Stimulated activated CD8-positive, alpha-beta memory T cell treated with anti-CD3 and anti-CD28 coated beads, Interleukin-7, amount 100 ng/mL, for 1 hour (primary cell): ENCODE measurements around the gene ZBBX.

Experiments
- DNase-seq, 2 donors: peaks; one replicate each; pipeline ENCODE4 v3.0.0-alpha.2; 2020; ENCODE audit warnings: low read depth in 2 of 2

Gene ZBBX

DNA sequence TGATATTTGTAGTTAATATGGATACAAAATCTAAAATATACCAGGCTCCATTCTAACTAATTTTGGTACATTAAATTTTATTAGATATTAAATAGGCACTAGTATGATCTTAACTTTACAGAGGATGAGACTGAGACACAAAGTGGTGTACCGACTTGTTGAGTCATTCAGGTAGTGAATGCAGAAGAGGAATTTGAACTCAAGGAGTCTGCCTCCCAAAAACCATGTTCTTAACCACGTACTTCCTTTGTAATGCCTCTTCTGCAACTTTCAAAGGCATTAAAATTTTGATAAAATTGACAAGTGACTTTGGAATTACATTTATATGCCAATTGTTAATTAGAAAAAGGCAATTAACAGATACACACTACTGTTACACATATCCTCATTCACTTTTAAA lies 61.8 kb downstream of the ZBBX start:
- DNase-seq, result no peak

DNA sequence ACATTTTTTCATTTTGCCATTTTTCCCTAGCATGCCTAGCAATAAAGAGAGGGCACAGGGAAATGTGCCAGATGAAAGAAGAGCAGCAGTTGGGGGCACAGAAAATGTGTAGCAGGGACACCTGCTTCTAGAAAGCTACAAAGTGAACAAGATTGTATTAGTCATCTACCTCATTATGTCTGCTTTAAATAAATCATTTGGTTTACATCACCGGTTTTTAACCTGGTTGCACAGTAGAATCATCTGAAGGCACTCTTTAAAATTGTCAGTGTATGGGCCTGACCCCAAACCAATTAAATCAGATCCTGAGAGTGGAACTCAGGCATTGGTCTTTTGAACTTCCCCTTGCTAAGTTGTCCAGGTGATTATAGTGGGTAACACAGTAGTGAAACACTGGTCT lies 73.8 kb downstream of the ZBBX start:
- no peak for DNase-seq

DNA sequence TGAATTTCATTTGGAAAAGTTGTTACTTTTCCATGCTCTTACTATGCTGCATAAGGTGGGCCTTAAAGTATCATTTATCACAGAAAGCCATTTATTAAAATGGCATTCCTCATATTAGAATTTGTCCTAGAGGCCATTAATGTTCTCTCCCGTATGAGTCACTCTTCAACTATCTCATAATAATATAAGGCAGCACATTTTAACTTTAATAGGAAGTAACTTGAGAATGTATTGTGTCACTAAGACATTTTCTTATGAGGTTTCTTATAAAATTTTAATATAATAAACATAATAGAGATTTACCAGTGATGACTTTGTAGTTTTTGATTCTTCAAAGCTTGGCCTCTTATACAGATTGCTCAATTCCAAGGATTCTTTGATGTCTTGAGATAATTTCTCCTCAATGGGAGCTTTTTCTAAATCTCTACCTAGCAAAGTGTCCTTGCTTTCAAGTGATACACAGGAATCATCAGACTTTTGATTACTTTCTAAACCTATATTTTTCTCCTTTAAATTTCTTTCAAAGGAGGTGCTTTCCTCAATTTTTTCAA lies 74.7 kb downstream of the ZBBX start:
- DNase-seq, result no peak

DNA sequence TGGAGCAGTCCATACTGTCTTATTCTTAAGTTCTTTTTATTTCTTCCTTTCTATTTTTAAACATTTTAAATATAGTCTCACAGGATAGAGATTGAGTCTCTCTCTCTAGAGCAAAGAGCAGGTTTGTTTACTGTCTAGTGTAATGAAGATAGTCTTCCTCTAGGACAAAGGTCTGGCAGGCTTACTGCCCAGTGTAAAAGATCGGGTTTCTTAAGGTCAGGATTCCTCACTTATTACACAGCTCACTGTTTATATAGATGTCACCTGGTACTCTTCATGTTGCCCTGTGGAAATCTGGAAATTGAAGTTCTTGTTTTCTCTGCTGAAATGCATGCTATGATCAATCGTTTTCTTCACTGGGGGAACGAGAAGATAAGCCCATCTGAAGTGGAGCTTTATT lies 76.0 kb downstream of the ZBBX start:
- DNase-seq, result no peak

DNA sequence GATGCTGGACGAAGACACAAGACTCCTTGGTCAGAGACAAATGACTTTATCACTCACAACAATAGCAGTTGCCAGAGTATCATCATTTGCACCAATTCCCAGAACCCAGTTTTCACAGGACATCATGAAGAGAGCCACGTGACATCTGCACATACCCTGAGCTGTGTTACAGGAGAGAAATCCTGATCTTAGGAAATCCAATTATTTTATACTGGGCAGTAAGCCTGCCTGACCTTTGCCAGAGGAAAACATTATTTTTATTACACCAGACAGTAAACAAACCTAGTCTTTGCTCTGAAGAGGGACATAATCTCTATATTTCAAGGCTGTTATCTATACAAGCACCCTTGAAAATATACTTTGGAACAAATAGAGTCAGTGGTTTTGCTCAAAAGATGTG lies 77.4 kb downstream of the ZBBX start:
- DNase-seq, result no peak

DNA sequence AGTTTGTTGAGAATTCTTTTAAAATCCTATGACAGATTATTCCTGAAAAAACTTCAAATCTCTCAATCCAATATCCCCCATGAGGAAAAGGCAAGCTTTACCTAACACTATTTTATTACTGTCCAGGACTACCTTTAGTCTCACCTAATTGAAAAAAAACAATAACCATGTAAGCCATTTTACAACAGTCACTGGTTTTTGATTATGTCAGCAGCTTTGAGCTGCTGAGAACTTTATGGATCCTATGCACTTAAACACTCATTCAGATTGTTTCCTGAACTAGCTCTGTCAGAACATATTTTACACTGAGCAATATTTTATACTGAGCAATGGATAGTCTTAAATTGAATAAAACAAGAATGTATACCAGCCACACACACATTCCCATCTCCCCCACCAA lies 79.9 kb downstream of the ZBBX start:
- DNase-seq, result no peak

DNA sequence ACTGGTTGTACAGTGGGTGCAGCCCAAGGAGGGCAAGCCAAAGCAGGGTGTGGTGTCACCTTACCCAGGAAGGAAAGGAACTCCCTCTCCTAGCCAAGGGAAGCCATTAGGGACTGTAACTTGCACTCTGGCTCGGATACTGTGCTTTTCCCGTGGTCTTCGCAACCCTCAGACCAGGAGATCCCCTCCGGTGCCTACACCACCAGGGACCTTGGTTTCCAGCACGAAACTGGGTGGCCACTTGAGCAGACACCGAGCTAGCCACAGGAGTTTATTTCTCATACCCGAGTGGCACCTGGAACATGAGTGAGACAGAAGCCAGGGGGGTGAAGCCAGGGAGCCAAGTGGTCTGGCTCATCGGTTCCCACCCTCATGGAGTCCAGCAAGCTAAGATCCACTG lies 90.7 kb downstream of the ZBBX start:
- no peak for DNase-seq

DNA sequence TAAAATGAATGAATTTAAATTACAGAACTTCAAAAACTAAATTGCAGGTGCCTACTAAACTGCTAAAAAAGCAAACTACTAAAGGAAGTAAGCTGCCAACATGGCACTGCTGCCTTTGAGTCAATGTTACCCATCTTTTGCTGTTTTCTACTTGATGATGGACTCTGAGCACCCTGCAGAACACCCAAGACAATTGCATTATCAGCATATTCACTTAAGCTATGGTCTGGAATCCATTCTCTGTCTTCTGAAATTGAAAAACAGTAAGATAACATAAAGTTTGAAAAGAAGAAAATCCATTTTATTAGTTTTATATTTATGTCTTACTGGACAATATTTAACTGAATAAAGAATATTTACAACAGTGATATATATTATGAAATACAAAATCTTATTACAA lies 91.4 kb downstream of the ZBBX start:
- DNase-seq, result no peak

DNA sequence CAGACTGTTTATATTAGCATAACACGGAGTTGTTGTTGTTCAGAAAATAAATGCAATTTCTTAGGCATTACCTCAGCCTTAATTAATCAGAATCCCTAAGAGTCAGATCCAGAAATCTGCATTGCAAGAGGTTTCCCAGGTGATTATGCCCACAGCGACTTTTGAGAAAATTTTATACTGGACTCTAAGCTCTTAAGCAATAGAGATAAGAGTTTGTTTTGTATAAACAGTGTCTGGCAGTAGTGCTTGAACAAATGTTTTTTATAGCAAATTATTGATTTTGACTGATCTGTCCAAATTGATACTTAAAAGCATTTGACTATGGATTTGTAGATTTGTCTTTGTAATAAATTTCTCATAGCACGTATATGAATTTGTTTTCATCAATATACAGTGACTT lies 92.8 kb downstream of the ZBBX start:
- DNase-seq, result no peak

DNA sequence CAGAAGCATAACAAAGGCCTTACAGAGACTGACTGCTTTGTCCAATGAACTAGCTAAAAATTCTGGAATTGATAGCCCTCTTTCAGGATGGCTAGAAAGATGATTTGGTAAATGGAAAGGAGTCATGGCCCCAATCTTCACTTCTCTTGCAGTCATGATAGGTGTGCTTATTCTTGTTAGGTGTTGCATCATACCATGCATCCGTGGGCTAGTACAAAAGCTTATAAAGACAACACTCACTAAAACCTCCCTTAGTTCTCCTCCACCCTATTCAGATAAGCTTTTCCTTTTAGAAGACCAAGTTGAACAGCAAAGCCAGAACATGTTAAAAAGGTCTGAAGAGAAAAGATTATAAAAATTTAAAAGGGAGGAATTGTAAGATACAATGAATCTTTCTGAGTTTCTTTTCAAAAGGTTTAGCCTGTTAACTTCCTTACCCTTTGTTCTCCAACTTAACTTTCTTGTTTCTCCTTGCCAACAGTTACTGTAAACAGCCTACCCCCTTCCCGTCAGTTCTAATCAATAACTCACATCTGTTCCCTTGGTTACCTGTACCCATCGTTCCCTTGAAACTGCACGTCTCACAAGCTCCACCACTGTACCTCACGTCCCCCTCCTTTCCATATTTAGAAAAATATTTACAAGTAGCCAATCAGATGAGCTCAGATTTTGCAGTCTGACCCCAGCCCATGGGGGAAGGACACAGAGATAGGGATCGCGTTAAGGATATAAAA lies 105.8 kb downstream of the ZBBX start:
- DNase-seq, result no peak

DNA sequence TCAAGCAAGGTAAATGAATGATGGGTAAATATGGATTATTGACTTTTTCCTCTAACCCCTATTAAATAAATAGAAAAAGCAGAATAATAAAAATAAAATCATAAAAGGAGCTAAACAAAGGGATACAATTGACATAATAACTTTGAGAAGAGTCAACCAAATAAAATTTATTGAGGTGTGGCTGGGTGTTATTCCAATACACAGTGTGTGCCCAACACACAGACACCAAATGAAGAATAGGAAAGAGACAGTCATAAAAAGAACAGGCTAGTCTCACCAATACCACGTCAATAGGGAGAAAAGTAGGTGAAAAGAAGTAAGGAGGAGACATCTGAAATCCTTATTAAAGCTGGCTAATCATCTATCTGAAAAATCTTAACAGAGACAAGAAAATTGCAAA lies 127.1 kb downstream of the ZBBX start:
- no peak for DNase-seq

DNA sequence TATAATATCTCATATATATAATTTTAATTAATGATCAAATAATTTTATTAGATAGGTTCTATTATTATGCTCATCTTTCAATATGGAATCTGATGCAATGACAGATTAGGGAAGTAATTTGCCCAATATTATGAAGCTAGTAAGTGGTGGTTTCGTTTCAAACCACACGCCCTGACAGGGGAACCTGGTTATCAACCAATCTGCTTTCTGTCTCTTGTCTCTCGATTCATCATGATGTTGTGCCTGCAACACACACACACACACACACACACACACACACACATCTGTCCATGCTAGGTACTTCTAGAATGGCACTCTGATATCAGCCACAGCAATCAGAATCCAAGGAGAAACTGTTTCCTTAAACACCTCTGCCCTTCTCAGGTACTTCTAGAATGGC lies 128.4 kb downstream of the ZBBX start:
- no peak for DNase-seq

DNA sequence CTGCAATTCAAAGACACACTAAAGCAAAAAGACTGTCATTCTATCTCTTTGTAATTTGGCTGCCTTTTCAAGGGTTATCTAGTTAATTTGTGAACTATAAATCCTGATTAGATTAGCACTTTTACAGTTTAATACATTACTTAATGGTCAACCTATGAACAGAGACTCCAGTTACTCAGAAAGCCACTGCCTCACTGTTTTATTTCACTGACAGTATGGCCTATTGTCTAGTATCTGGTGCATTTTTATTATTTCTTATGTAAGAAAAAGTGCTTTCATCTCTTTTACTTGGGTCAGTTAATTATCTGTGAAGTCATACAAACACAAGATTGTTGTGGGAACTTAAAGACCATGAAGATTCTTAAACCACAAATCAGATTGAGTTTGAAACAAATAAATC lies 133.8 kb downstream of the ZBBX start:
- DNase-seq, result no peak

DNA sequence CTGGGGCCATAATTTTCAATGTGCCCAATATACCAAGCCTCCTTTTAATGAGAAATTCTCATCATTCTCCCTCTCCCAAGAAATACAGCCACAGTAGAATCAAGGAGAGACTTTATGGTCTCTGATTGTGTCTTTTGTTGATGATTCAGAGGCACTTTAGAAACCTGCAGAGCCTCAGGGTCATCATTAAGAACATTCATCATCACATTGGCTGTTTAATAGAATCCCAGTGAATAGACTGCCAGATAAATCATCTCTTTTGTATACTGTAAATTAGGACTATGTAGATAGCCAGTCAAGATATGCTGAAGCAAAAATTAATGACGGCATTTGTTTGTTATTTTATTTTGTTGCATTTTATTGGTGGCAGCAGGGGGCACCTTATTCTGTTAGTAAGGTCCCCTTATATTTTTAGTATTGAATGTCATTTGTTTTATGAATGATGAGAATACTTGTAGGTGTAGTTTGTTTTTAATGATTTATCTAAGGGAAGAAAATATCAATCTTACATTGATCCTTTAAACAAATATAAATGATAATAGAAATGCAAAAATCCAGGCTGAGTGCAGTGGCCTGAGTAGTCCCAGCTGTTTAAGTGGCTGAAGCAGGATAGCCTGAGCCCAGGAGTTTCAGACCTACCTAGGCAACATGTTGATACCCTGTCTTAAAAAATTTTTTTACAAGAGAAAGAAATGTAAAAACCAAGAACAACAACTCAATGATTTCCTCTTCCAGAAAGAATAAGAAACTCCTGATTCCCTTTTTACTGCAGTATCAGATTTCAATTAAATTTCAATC lies 138.8 kb downstream of the ZBBX start:
- no peak for DNase-seq

DNA sequence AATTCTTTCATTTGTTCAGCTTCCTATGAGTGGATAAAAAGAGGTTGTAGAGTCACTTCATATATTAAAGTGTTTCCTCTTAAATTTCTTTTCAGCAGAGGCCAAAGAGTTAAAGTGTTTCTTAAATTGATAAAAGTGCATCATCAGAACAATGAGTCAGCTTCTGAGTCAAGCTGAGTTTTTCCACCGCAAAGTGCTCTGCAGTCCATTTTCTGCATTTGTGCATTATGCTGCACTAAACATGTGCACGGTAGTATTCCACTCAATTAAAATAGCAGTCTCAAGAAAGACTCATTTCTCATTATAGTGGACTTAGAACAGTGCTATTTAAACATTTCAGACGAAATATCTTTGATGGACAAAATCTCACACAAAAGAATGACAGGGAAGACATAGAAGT lies 152.0 kb downstream of the ZBBX start:
- no peak for DNase-seq

DNA sequence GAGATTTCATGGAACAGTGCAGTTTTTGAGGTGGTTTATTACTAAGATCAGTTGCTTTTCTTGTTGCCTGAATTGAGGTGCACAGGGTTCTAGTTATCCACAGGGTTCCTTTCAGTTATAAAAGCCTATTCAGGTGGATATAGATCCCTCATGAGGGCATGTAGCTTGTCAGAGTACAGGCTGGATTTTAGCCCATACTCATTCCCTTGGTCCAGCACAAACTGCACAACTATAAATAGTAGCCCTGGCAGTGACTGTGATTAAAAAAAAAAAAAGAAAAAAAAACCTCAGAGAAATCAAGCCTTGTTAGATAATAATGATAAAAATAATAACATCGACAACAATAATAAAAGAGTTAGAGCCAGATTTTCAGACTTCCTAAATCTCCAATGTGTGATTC lies 154.3 kb downstream of the ZBBX start:
- DNase-seq, result no peak

DNA sequence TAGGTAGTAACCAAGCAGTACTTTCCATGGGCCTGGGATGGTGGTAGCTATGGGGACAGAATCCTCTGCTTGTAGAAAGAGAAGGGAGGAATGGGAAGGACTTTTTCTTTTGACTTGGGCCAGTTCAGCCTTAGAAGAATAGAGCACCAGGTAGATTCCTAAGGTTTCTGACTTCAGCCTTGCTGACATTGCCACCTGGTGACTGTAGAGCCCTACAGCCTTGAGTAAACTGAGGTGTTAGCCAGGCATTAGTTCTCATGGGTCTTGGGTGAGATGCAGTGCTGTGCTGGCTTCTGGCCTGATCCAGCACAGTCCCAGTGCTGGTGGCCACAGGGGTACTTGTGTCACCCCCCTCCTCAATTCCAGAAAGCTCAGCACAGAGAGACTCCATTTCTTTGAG lies 171.1 kb downstream of the ZBBX start:
- no peak for DNase-seq

DNA sequence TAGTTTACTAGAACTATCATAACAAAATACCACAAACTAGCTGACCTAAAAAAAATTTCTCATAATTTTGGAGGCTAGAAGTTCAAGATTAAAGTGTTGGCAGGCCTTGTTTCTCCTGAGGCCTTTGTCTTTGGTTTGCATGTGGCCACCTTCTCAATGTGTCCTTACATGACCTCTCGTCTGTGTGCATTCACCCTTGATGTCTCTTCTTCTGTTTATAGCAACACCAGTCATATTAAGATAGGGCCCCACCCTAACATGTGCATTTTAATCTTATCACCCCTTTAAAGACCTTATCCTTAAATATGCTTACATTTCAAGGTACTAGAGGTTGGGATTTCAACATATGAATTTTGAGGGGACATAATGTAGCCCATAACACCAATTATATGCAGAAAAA lies 177.0 kb downstream of the ZBBX start:
- DNase-seq, result no peak

DNA sequence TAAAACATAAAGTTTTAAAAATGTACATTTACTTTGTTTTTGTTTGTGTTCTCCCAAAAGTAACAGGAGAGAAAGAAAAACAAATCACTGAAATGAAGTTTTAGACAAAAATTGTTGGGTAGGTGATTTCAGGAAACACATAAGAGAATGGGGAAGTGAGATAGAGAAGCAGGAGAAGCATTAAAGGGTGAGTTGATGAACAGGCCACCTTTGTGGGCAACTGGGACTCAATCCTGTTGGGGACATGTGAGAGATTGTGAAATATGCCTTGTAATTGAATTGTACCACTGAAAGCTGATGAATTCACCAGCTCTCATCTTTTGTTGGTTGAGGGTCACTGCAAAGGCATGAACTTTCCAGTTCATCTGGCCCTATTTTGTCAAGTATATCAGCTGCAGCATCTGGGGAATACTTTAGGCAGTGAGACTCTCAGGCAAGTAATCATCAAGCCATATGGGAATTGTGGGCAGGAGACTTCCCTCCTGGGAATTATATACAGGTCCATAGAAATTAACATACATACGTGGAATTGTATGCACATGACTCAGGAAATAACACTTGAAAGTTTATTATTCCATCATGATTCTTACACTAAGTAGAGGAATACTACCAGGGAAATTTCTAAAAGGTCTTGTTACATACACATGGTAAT lies 181.0 kb downstream of the ZBBX start:
- no peak for DNase-seq
